ENCODE results near the gene TGFBR2.

TGFBR2 gene

DNA sequence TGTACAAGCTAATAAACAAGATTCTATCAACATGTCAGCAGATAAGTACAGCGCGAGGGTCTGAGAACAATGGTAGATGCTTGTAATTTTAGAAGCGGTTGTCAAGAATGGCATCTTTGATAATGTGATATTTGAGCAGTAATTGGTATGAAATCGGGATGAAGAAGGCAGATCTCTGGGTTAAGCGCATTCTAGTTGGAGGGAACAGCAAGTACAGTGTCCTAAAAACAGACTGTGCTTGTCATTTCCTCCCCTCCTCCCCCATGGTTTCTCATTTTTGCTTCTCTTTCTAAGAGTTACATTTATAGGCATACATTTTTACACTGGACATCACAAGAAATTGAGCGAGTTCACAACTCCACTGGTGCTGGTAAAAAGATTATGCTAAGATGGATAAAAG lies 23.3 kb downstream of the TGFBR2 start:
- no peaks in the 10 kb centered on the region for H3K9me3 Mint-ChIP-seq
- peaks cover 57% of the 10 kb centered on the region for H3K36me3 Mint-ChIP-seq (ENCODE audit: low read depth)
- no peak for DNase-seq (ENCODE audit: low spot score)
- peak overlapping the region; percentile 96 for H3K27ac Mint-ChIP-seq
- H3K4me3 Mint-ChIP-seq: peak overlapping the region; percentile 68
- peaks cover 77% of the 10 kb centered on the region for H3K4me1 Mint-ChIP-seq (ENCODE audit: low read depth)
- H3K27me3 Mint-ChIP-seq (ENCODE audit: low read depth): no peaks in the 10 kb centered on the region

DNA sequence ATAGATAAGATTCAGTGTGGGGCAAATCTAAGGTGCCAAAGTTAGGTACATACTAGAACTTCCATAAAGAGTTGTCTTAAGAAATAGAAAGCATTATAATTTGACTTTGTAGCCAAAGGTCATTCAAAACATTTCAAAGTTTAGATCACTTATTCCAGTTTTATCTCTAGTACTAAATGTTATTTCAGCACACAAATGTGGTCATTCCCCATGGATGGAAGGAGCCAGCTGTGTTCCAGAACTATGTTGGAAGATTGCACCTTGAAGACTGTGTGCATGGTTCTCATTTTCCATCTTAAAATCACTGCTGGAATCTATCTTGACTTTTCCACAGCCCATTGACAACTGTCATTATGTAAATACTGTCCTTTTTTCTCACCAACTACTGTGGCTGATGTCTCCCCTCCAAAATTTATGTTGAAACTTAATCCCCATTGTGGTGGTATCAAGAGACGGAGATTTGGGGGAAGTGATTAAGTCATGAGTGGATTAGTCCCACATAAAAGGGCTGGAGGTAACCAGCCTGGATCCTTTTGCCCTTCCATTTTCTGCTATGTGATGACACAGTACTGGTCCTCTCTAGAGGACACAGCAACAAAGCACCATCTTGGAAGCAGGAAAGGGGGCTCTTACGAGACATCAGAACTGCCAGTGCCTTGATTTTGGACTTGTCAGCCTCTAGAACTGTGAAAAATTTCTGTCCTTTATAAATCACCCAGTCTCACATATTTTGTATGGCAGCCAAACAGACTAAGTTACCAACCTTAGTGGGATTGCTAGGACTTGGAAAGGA lies 24.0 kb downstream of the TGFBR2 start:
- Mint-ChIP-seq H3K36me3 (ENCODE audit: low read depth) (peaks cover 59% of the 10 kb centered on the region), H3K4me1 (ENCODE audit: low read depth) (peaks cover 78% of the 10 kb centered on the region), H3K9me3 (no peaks in the 10 kb centered on the region), H3K27ac (peak overlapping the region; percentile 96), H3K4me3 (peak overlapping the region; percentile 68), H3K27me3 (ENCODE audit: low read depth) (no peaks in the 10 kb centered on the region)
- DNase-seq (ENCODE audit: low spot score): no peak

DNA sequence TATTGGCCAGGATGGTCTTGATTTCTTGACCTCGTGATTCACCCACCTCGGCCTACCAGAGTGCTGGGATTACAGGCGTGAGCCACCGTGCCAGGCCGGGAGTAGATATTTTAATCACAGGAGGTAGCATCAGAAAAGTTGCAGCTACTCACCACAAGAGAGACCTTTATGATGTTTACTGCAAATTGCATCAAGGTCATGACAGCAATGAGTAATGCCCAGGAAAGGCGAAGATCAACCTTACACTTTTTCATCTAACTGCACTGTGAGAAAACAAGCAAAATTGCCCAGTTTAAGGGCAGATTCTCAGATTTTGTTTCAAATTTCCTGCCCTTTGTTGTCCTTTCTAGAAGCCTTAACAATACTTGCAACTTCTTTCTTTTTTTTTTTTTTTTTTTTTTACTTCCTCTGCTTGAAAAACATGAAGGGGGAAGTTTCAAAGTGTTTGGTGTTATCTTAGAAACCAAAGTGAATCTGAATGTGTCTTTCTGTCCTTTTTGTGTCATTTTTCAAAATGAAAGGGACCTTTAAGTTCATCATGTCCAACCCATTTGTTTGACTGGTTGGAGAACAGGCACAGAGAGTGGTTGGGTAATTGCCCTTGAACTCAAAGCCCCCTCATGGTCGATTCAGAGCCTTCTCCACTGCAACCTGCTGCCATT lies 25.0 kb downstream of the TGFBR2 start:
- Mint-ChIP-seq H3K27ac (peak overlapping the region; percentile 96), H3K4me1 (ENCODE audit: low read depth) (peaks cover 75% of the 10 kb centered on the region), H3K4me3 (peak overlapping the region; percentile 81), H3K9me3 (no peaks in the 10 kb centered on the region), H3K27me3 (ENCODE audit: low read depth) (no peaks in the 10 kb centered on the region), H3K36me3 (ENCODE audit: low read depth) (peaks cover 56% of the 10 kb centered on the region)
- peak; percentile 77 for DNase-seq (ENCODE audit: low spot score)

DNA sequence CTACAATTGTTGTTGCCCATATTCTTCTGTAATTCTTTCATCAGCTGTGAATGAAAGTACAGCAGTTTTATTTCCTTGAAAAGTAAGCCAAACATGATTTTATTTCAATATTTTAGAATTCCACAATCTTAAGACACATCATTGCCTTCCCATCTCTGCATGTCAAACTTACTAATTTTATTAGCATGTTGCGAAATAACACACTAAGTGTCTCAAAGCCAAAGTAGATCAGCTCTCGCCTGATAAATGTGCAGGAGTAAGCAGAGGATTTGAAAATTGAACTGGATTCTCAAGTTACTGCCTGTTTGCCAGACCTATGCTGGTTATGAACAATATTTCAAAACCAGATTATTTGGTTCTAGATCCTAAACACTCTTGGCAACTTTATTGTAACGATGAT lies 25.7 kb downstream of the TGFBR2 start:
- no peaks in the 10 kb centered on the region for H3K9me3 Mint-ChIP-seq
- no peak for DNase-seq (ENCODE audit: low spot score)
- H3K4me3 Mint-ChIP-seq: peak overlapping the region; percentile 81
- no peaks in the 10 kb centered on the region for H3K27me3 Mint-ChIP-seq (ENCODE audit: low read depth)
- H3K27ac Mint-ChIP-seq: peak overlapping the region; percentile 96
- H3K4me1 Mint-ChIP-seq (ENCODE audit: low read depth): peaks cover 75% of the 10 kb centered on the region
- H3K36me3 Mint-ChIP-seq (ENCODE audit: low read depth): peaks cover 56% of the 10 kb centered on the region

DNA sequence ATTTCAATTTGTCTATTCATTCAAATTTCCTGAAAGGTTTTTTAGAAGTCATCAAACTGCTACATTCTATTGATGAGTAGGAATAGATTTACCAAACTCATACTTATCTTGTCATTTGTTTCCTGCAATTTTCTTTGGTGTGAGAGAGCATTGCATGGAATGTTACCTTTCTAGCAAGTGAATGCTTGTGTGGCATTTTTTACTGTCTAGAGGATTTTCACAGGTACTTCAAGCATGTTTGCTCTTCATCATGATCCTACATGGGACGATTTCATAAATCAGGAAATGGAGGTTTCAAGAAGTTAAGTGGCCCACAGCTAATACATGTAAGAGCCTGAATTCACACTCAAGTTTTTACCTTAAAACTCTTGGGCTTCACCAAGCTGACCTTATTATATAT lies 26.1 kb downstream of the TGFBR2 start:
- Mint-ChIP-seq H3K9me3 (no peaks in the 10 kb centered on the region), H3K27me3 (ENCODE audit: low read depth) (no peaks in the 10 kb centered on the region), H3K27ac (peak overlapping the region; percentile 96), H3K4me3 (peak overlapping the region; percentile 81), H3K36me3 (ENCODE audit: low read depth) (peaks cover 59% of the 10 kb centered on the region), H3K4me1 (ENCODE audit: low read depth) (peaks cover 78% of the 10 kb centered on the region)
- no peak for DNase-seq (ENCODE audit: low spot score)

DNA sequence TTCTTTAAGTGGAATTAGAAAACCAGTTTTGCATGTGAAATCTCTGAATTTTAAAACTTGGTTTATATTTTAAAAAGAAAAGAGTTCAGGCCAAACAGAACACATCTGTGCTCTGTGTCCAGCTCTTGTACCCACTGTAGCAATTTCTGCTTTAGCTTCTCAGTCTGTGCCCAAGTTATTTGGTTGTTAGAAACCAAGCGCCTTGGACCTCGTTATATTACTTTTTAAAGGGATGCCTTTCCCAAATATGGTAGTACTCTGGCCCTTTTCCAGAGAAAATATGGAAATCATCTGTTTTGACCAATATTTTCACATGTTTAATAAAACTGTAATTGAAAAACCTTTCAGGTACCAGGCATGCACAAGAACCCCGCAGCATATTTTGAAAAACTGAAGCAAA lies 27.3 kb downstream of the TGFBR2 start:
- Mint-ChIP-seq H3K27ac (no peak overlapping the region), H3K4me1 (ENCODE audit: low read depth) (peaks cover 81% of the 10 kb centered on the region), H3K4me3 (peak overlapping the region; percentile 5), H3K27me3 (ENCODE audit: low read depth) (no peaks in the 10 kb centered on the region), H3K36me3 (ENCODE audit: low read depth) (peaks cover 60% of the 10 kb centered on the region), H3K9me3 (no peaks in the 10 kb centered on the region)
- no peak for DNase-seq (ENCODE audit: low spot score)

DNA sequence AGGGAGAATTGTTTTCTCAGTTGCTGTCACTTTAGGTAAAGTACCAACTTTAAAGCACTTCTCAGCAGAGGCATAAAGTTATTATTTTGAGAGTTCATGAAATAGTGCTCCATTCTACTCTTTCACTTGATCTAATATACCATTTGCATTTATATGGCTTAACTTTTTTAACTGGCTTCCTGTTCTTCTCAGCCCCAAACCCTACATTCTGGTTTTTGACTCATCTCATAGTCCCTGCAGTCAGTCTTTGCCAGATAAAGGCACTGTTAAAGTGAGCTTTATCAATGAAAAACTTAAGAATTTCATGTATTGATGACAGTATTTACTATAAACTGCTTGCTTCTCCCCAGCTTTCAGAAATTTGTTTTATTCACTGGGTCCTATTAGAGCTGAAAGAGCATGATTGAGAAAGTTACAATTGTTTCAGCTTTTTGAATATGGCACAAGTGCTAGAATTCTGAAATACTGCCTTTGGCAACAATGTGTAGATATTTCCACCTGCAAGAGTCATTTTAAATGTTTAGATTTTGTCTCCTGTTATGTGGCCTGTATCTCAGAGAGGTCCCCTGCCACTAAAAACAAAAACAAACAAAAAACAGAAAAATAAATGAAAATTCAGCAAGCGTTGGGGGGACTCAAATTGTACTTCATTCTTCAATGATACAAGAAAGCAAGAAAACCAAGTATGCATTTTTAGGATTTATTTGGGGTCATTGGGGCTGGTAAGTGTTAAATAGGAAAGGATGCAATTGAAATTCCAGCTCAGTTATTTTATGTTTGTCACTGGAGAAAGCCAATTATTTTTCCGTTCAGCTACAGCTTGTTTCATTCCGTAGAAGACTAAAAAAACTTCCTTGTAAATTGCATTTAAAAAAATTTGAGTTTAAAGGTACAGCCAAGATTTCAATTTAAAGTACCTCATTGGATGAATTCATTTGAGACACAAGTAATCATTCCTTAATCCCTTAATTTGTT lies 28.6 kb downstream of the TGFBR2 start:
- Mint-ChIP-seq H3K4me1 (ENCODE audit: low read depth) (peaks cover 81% of the 10 kb centered on the region), H3K36me3 (ENCODE audit: low read depth) (peaks cover 52% of the 10 kb centered on the region), H3K9me3 (no peaks in the 10 kb centered on the region), H3K27me3 (ENCODE audit: low read depth) (no peaks in the 10 kb centered on the region), H3K4me3 (peak overlapping the region; percentile 64), H3K27ac (peak overlapping the region; percentile 82)
- DNase-seq (ENCODE audit: low spot score): peak; percentile 4

DNA sequence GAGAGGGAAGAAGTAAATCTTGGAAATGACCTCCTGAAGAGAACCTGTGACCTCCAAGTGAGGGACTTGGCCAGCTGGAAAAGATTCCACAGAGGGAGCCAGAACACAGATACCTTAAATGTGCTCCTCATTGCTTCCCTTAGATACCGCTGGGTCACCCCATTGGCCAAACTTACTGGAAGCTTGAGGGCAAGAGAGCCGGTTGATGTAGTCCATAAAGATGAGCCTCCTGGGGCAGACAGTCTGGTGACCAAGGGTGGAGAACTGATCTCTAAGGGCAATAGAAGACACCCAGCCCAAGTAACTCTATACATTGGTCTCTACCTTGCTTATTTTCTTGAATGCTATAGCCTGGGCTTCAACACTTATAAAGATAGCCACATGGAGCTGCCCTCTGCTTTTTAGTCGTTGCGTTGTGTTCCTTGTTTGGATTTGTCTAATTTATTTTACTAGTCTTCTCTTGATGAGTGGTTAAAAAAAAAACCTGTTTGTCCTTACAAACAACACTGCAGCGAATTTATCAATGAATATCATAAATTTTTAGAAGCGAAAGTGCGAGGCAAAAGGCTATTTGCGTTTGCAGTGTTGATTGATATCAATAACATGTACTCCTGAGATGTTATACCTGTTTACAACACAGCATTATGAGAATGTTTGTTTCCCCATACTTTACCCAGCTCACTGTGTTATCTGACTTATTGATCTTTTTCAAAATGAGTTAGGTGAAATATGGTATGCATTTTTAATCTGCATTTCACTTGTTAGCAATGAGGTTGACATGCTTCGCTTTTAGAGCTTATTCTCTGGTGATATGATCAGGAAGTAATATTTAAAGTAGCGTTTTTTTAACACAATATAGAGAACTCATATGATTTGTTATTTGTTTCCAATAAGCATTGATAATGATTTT lies 31.2 kb downstream of the TGFBR2 start:
- DNase-seq (ENCODE audit: low spot score): no peak
- Mint-ChIP-seq H3K4me3 (peak overlapping the region; percentile 63), H3K9me3 (no peaks in the 10 kb centered on the region), H3K27ac (peak overlapping the region; percentile 82), H3K4me1 (ENCODE audit: low read depth) (peaks cover 79% of the 10 kb centered on the region), H3K27me3 (ENCODE audit: low read depth) (no peaks in the 10 kb centered on the region), H3K36me3 (ENCODE audit: low read depth) (peaks cover 44% of the 10 kb centered on the region)

DNA sequence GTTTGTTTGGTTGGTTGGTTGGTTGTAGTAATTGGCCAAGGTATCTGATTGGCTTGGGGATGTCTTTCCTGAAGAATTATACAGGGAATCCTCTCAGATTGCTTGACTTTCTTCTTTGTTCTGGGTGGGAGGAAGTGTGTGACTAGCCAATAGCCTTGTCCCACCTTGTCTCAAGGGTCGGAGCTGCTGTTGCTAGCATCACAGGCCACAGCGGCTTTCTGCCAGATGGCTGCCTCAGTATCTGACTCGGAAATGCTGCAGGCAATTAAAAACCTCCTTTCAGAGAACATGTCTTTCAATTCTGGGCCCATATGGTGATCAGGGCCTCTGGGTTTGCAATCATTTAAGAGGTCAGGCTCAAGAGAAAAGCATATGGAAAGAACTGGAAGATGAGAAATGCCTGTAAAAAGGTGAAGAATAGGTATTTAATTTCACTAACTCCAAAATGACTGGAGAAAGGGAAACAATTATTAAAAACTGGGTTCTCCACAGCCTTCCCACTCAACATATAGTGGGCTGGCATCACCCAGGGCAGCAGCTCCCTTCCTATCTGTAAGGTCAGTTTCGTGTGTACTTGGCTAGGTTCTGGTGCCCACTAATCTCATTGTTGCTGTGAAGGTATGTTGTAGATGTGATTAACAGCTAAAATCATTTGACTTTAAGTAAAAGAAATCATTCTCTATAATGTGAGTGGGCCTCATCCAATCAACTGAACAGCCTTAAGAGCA lies 32.4 kb downstream of the TGFBR2 start:
- Mint-ChIP-seq H3K36me3 (ENCODE audit: low read depth) (peaks cover 38% of the 10 kb centered on the region), H3K4me3 (peak overlapping the region; percentile 63), H3K27ac (peak overlapping the region; percentile 82)

DNA sequence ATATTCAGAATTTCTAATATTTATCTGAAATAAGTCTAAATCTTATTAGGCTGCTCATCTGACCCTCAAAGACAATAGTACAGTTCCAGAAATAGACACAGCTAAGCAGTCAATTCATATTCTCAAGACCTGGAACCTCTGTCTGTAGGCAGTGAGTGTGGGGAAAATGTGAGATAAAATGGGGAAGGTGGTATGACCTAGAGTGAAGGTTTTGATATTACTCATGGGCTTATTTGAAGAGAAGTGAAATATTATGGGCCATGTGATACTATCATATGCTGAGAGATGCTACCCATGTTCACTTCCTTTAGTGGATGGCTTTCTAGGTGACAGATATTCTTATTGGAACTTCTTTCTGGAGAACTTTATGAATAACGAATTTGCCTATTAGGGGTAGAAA lies 33.5 kb downstream of the TGFBR2 start:
- DNase-seq (ENCODE audit: low spot score): peak; percentile 58
- no peaks in the 10 kb centered on the region for H3K9me3 Mint-ChIP-seq

More for the DNA sequence above, 32.4 kb downstream of the TGFBR2 start:
- no peak for DNase-seq (ENCODE audit: low spot score)
- no peaks in the 10 kb centered on the region for H3K9me3 Mint-ChIP-seq
- no peaks in the 10 kb centered on the region for H3K27me3 Mint-ChIP-seq (ENCODE audit: low read depth)
- peaks cover 80% of the 10 kb centered on the region for H3K4me1 Mint-ChIP-seq (ENCODE audit: low read depth)

DNA sequence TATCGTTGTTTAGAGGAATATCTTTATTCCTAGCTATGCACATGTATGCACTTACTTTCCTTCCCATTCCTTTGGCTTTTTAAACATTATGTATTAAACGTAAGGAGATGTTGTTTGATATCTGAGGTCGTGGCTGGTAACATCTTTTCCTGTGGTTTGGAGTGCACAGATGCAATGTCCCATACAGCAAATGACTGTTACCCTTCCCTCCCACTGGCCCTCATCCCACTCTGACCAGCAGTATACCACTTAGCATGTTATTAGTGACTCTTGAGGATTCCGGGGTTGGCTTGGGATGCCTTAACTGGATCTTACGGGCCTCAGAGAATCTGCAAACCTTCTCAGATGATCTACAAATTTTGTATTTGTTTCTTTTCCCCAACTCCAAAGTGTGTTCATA lies 34.5 kb downstream of the TGFBR2 start:
- peak overlapping the region; percentile 75 for H3K4me3 Mint-ChIP-seq
- peak overlapping the region; percentile 70 for H3K27ac Mint-ChIP-seq
- H3K27me3 Mint-ChIP-seq (ENCODE audit: low read depth): no peaks in the 10 kb centered on the region
- H3K9me3 Mint-ChIP-seq: no peaks in the 10 kb centered on the region
- DNase-seq (ENCODE audit: low spot score): no peak
- H3K36me3 Mint-ChIP-seq (ENCODE audit: low read depth): peaks cover 36% of the 10 kb centered on the region
- peaks cover 84% of the 10 kb centered on the region for H3K4me1 Mint-ChIP-seq (ENCODE audit: low read depth)

More for the DNA sequence above, 33.5 kb downstream of the TGFBR2 start:
- H3K4me1 Mint-ChIP-seq (ENCODE audit: low read depth): peaks cover 86% of the 10 kb centered on the region
- H3K27ac Mint-ChIP-seq: peak overlapping the region; percentile 82
- peaks cover 35% of the 10 kb centered on the region for H3K36me3 Mint-ChIP-seq (ENCODE audit: low read depth)
- H3K4me3 Mint-ChIP-seq: peak overlapping the region; percentile 38
- H3K27me3 Mint-ChIP-seq (ENCODE audit: low read depth): no peaks in the 10 kb centered on the region

DNA sequence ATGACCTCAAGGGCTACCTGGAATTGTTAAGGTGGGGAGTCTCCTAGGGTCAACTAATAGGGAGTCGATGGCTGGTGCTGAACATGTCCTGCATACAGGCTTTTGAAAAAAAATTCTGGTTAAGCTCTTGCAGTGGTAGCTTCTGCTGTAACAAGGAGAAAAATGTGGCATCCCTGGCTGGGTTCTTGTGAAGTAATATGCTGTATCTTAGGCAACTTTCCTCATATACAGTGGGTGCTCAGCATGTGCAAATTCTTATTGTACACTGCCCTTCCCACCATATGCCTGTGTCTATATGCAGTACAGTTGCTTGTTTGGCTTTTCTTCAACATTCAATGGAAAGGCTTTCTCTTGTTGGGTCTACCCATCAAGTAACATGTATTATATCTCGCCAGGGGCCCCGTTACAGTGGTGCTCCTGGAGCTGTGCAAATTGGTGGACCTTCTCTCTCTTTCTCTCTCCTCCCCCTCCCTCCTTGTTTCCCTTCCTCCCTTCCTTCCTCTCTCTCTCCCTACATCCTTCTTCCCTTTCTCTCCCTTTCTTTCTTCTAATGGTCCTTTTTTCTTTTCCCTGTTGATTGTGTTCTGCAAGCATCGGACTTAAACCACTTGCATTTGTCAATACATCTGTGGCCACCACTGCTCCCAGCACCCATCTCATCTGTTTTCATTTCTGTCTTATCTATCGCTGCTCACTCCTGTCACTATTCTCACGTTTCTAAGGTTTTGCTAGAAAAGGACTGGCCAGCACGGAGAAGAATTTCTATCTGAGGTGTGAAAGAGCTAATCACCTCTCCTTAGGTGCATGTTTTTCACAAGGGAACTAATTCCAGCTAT lies 35.2 kb downstream of the TGFBR2 start:
- no peaks in the 10 kb centered on the region for H3K27me3 Mint-ChIP-seq (ENCODE audit: low read depth)
- peaks cover 39% of the 10 kb centered on the region for H3K36me3 Mint-ChIP-seq (ENCODE audit: low read depth)
- peak overlapping the region; percentile 75 for H3K4me3 Mint-ChIP-seq
- no peak for DNase-seq (ENCODE audit: low spot score)
- H3K27ac Mint-ChIP-seq: peak overlapping the region; percentile 84
- H3K9me3 Mint-ChIP-seq: no peaks in the 10 kb centered on the region
- peaks cover 89% of the 10 kb centered on the region for H3K4me1 Mint-ChIP-seq (ENCODE audit: low read depth)
